ENCODE data around the gene DUSP2. TPM values are rescaled to one million over a fixed set of nuclear protein-coding genes. Genes with fewer than 3 reads are reported as not detected.

Gene DUSP2
- total and polyA plus RNA-seq, 2 donors (not counting 1 experiment from before 2014, with no cell fraction given): 69.8 to 433 TPM

GRCh38 chr2:96116424-96116878 is 28.8 kb downstream of the DUSP2 start, which contains the start of gene ADRA2B:
Gene ADRA2B, minus strand, starts transcription at chr2:96116571. Its CDS starts 422 bp downstream, at chr2:96116149.
- Mint-ChIP-seq H3K27me3 (peaks cover 33% of the 10 kb centered on the region), H3K9me3 (ENCODE audit: insufficient read depth) (no peaks in the 10 kb centered on the region), H3K4me3 (peak within 1 kb of the TSS; percentile 82), H3K27ac (peak within 1 kb of the TSS; percentile 65), H3K4me1 (peaks cover 26% of the 10 kb centered on the region)
- no peak within 1 kb of the TSS for H3K27ac ChIP-seq (ENCODE audit: low read length in 2 of 2)
- peaks cover 18 to 22% of the 10 kb centered on the region in 2 donors for H3K4me1 ChIP-seq (ENCODE audit: control insufficient read depth in 2 of 2, insufficient read depth in 2 of 2, low read length in 2 of 2)
- ATAC-seq (ENCODE audit: low read depth) (peak; percentile 70), DNase-seq (peak; percentile 85)
- no peaks in the 10 kb centered on the region for H4K20me1 ChIP-seq (ENCODE audit: control insufficient read depth, insufficient read depth, low read length, poor library complexity, severe bottlenecking)
- peak within 1 kb of the TSS; percentile 94 for H3K4me2 ChIP-seq (replicated peaks; ENCODE audit: low read depth, low read length, poor library complexity, severe bottlenecking)
- H3K36me3 ChIP-seq (replicated peaks in 1 of 2; ENCODE audit: control extremely low read depth in 1 of 2, control insufficient read depth in 1 of 2, extremely low read depth in 1 of 2, insufficient read depth in 2 of 2, low read length in 1 of 2): no peaks in the 10 kb centered on the region
- H3K4me3 ChIP-seq (ENCODE audit: control extremely low read depth in 1 of 5, extremely low read depth in 1 of 5, insufficient read depth in 1 of 5, low read depth in 2 of 5, low read length in 4 of 5): peak within 1 kb of the TSS in 4 of 5 experiments; percentile 26 to 61 (median 52)
- H2AFZ ChIP-seq (ENCODE audit: insufficient read depth, low read depth, low read length, poor library complexity, severe bottlenecking): peak within 1 kb of the TSS; percentile 86
- no peaks in the 10 kb centered on the region for H3K79me2 ChIP-seq (ENCODE audit: control insufficient read depth, insufficient read depth, low read length)
- 2% methylated on average over 64 of the region's 64 CpGs for whole genome bisulfite sequencing (ENCODE audit: insufficient coverage)
- ChIA-PET CTCF (interaction anchor here (0.7 to 3.2 kb wide), 13 partner anchors 9 to 380 kb away, joined by 3 to 32 read pairs (median 5); partner anchors contain the start of gene ASTL), POLR2A (interaction anchor here (0.5 to 1.3 kb wide), 4 partner anchors 27 to 152 kb away, joined by 3 to 5 read pairs (median 3); partner anchors contain the start of gene DUSP2)
- intact Hi-C loops (cut with micrococcal nuclease): no loop called here
- TF ChIP-seq CTCF (IDR thresholded peaks at IDR 0.05): no peak
- TF ChIP-seq EZH2 (IDR thresholded peaks at IDR 0.05; ENCODE audit: borderline replicate concordance, insufficient read depth, low read depth, low read length, poor library complexity, severe bottlenecking): no peak
- H3K9me3 ChIP-seq (ENCODE audit: control extremely low read depth in 1 of 3, control insufficient read depth in 2 of 3, insufficient read depth in 1 of 3, low read length in 2 of 3): peaks cover 0 to 8% (median 0%) of the 10 kb centered on the region in 3 donors
- peak within 1 kb of the TSS; percentile 64 for H3K9ac ChIP-seq (ENCODE audit: low read length)
- peaks cover 0 to 45% (median 8%) of the 10 kb centered on the region in 4 experiments for H3K27me3 ChIP-seq (replicated peaks in 1 of 4; ENCODE audit: control extremely low read depth in 1 of 4, control insufficient read depth in 3 of 4, insufficient read depth in 4 of 4, low read length in 3 of 4)

Measured in B cell (primary cell).